Vagina (tissue), 2 donors: ENCODE results near the gene CYP26C1.

ENCODE experiments used
- CTCF ChIP-seq, 3 experiments: fragments of 450-650 bp in 2 of 3; fragments of 200-600 bp in 1 of 3; sonication (generic) in 1 of 3; IDR thresholded peaks; one replicate each; pipeline ENCODE4 v1.5.1; 2017 to 2019; ENCODE audit warnings: antibody characterized with exemption in 3 of 3, mild to moderate bottlenecking in 2 of 3, moderate library complexity in 2 of 3
- POLR2A ChIP-seq, 2 donors: fragments of 450-650 bp; IDR thresholded peaks; one replicate each; pipeline ENCODE4 v1.6.1; 2017; ENCODE audit warnings: antibody characterized with exemption in 2 of 2, mild to moderate bottlenecking in 2 of 2, moderate library complexity in 2 of 2
- POLR2AphosphoS5 ChIP-seq, 2 donors: sonication (generic); formaldehyde crosslinking; IDR thresholded peaks; one replicate each; pipeline ENCODE4 v1.9.0; 2017; ENCODE audit warnings: antibody characterized with exemption in 2 of 2, mild to moderate bottlenecking in 2 of 2, low read depth in 1 of 2; ENCODE audit not compliant: insufficient read depth in 1 of 2

GRCh38 chr10:93080350-93081046 lies 19.9 kb downstream of the CYP26C1 start:
- TF ChIP-seq CTCF (IDR thresholded peaks at IDR 0.05) = peak; percentile 32 to 63 (median 50)
- TF ChIP-seq POLR2A (IDR thresholded peaks at IDR 0.05) = no peak
- TF ChIP-seq POLR2AphosphoS5 (IDR thresholded peaks at IDR 0.05; ENCODE audit: insufficient read depth in 1 of 2, low read depth in 1 of 2) = no peak
